ENCODE data around the gene ELF2.
"Not testable (repeated sequence)": the region's sequence is repeated elsewhere in the genome, so short reads cannot be mapped to it uniquely, and the experiment has no call there.

ELF2 gene

GRCh38 chr4:139018971-139019758 lies 157.9 kb downstream of the ELF2 start:
- DNase-seq (ENCODE audit: low read depth): no peak

GRCh38 chr4:139018501-139018900 lies 158.5 kb downstream of the ELF2 start:
- DNase-seq (ENCODE audit: low read depth): peak; percentile 12

DNA sequence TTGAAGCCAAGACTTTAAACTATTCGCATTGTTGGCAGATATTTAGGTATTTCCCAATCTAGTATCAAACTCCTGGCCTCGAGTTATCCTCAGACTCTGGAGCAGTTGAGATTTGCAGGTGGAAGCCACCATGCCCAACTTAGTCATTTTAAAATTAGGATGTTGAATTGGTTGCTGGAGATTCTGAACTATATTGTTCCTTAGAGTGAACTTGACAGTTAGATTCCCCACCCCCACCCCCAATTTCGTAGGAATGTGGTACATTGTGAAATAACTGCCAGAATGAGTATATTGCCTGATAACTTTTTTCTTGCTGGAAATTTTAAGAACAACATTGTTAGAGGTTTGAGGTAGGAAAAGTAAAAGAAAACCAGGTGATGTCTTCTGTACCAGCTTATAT lies 159.2 kb downstream of the ELF2 start:
- DNase-seq (ENCODE audit: low read depth): peak; percentile 22

DNA sequence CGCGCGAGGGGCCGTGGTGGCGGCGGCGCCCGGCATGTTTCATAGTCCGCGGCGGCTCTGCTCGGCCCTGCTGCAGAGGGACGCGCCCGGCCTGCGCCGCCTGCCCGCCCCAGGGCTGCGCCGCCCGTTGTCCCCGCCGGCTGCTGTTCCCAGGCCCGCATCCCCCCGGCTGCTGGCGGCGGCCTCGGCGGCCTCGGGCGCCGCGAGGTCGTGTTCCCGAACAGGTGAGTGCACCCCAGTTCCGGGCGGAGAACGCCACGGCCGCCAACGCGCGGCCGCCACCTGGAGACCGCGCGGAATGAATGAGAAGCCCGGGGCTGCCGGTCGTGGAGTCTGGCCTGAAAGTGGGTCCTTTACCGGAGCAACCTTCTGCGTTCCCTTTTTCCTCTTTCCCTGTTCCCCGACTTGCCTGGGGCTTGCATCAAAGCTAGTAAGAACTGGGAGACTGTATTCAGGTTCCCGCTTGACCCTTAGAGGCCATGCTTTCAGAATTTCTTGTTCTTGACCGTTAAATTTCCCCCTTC lies 161.0 kb downstream of the ELF2 start:
- DNase-seq (ENCODE audit: low read depth): no peak

DNA sequence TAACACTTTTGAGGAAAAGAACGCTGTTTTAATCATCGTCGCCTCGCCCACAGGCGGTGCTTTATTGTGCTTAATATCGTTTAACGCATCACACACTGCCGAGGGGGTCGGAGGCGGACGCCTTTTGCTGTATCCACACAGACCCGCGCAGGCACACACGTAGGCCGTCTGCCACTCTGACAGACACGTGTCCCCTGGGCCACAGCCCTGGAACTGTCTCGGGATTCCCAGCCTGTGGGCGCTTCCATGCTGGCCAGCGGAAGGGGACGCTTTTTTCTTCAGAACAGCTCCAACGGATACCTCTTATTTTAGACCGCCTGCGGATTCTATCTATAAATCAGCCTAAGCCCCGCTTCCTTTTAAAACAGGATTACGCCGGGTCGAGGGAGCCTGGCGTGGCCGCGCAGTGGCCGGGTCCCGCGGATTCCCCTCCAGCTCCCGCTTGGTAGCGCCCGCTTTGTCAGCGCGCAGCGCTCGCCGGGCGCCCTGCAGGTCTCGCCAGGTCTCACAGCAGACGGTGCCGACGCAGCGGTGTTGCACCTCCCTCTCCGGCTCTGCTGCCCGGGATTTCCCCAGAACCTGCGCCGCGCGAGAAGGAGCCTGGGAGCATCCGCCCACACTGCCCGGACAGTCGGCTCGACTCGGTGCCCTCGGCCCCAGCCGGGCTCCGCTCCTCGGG lies 161.6 kb downstream of the ELF2 start, which contains the start of gene NOCT:
Gene NOCT (plus strand): TSS at position 513 of the 679 bp plus-strand sequence. CDS start 201 bp downstream, outside the sequence.
- DNase-seq (ENCODE audit: low read depth): peak; percentile 89

- DNase-seq (ENCODE audit: low read depth): peak; percentile 96
These were observed 162.4 kb downstream of the ELF2 start for GRCh38 chr4:139014371-139015268.

- no peak for DNase-seq (ENCODE audit: low read depth)
These were observed 165.6 kb downstream of the ELF2 start for GRCh38 chr4:139011225-139011950.

DNA sequence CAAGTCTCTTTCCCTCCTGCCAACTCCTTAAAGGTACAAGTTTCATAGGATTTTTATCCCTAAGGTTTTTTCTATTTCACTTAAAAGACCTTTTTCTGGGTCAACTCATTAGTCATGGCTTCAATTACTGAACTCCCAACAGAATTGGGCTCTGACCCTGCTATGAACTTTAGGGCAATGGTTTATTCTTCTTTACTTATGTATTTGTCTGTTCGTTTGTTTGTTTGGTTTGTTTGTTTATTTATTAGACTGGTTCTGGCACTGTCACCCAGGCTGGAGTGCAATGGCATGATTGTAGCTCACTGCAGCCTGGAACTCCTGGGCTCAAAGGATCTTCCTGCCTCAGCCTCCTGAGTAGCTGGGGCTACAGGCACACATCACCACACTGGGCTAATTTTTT lies 167.3 kb downstream of the ELF2 start:
- no peak for DNase-seq (ENCODE audit: low read depth)

DNA sequence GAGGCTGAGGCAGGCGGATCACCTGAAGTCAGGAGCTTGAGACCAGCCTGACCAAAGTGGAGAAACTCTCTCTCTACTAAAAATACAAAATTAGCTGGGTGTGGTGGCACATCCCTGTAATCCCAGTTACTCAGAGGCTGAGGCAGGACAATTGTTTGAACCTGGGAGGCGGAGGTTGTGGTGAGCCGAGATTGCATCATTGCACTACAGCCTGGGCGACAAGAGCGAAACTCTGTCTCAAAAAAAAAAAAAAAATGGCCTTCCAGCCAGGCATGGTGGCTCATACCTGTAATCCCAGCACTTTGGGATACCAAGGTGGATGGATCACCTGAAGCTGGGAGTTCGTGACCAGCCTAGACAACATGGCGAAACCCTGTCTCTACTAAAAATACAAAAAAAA lies 168.7 kb downstream of the ELF2 start:
- DNase-seq (ENCODE audit: low read depth): not testable (repeated sequence)

DNA sequence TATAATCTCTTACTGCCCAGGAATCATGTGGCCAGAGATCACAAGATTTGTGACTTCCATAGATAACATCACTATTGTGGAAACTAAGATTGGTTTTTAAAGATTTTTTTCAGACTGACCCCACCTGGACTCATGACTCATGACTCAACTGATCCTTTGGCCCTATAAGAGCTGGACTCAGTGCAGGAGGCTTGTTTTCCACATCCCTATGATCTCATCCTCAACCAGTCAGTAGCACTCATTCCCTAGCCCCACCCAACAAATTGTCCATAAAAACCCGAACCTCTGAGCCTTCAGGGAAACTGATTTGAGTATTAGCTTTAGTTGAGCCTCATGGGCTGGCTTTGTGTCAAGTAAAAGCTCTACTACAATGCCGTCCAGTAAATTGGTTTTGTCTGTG lies 169.4 kb downstream of the ELF2 start:
- DNase-seq (ENCODE audit: low read depth): peak; percentile 19

All from amniotic epithelial cell (primary cell).